Thyroid gland (tissue), 4 donors: Measurements from ENCODE around the gene RAB3B. TPM values are rescaled to one million over a fixed set of nuclear protein-coding genes. Genes with fewer than 3 reads are reported as not detected.
"Not testable (repeated sequence)": the region's sequence is repeated elsewhere in the genome, so short reads cannot be mapped to it uniquely, and the experiment has no call there.

Experiments used
- DNase-seq, 2 donors: peaks; one replicate each; pipeline ENCODE4 v3.0.0-alpha.2; 2019
- H3K27ac ChIP-seq, 3 donors: fragments of 200-600 bp; sonication (generic); 1 replicate in 2 of 3; 2 replicates in 1 of 3; pipeline ENCODE4 v1.5.1; 2016 to 2019; ENCODE audit warnings: mild to moderate bottlenecking in 1 of 3, moderate library complexity in 1 of 3
- H3K27me3 ChIP-seq: fragments of 200-600 bp; sonication (generic); one replicate; pipeline ENCODE4 v1.5.1; 2019
- H3K36me3 ChIP-seq, 2 donors: fragments of 200-600 bp; sonication (generic); one replicate each; pipeline ENCODE4 v1.5.1; 2016 to 2019
- H3K4me1 ChIP-seq, 2 donors: fragments of 200-600 bp; sonication (generic); one replicate each; pipeline ENCODE4 v1.5.1; 2017 to 2019
- H3K4me3 ChIP-seq, 3 donors: fragments of 200-600 bp; sonication (generic); replicated peaks in 1 of 3; 1 replicate in 2 of 3; 2 replicates in 1 of 3; pipeline ENCODE4 v1.5.1; 2016; ENCODE audit warnings: mild to moderate bottlenecking in 1 of 3
- H3K9me3 ChIP-seq: fragments of 200-600 bp; sonication (generic); one replicate; pipeline ENCODE4 v1.5.1; 2017
- POLR2A ChIP-seq, 2 donors: fragments of 450-650 bp; IDR thresholded peaks; one replicate each; pipeline ENCODE4 v1.6.1; 2017; ENCODE audit warnings: antibody characterized with exemption in 2 of 2, mild to moderate bottlenecking in 2 of 2, moderate library complexity in 1 of 2
- WGBS, 2 donors: methylation state at CpG; one replicate each; pipeline ENCODE4 v1.1.5; 2017; 5-methylcytosine and 5-hydroxymethylcytosine counted together
- intact Hi-C: fragments of 100-400 bp; cut with DNase I; formaldehyde crosslinking; loops from one replicate; pipeline ENCODE4 v1.15.1; 2023
- total RNA-seq, 4 donors: library from RNA; depleted of rRNA; stranded (reverse); fragments of >200 nt; gene quantifications; one replicate each; pipeline ENCODE4 v1.2.3, GENCODE V29; 2016
- TF ChIP-seq, protein P1 (sequence below), 6 experiments: fragments of 200-600 bp in 3 of 6; fragments of 450-650 bp in 3 of 6; sonication (generic) in 3 of 6; IDR thresholded peaks; one replicate each; pipeline ENCODE4 v1.5.1; 2016 to 2019; ENCODE audit warnings: antibody characterized with exemption in 6 of 6, mild to moderate bottlenecking in 2 of 6, inconsistent platforms in 1 of 6, moderate library complexity in 1 of 6

The RAB3B gene
- total RNA-seq, 4 donors from 2014 or later: under 0.01 TPM; not detected in 3

DNA sequence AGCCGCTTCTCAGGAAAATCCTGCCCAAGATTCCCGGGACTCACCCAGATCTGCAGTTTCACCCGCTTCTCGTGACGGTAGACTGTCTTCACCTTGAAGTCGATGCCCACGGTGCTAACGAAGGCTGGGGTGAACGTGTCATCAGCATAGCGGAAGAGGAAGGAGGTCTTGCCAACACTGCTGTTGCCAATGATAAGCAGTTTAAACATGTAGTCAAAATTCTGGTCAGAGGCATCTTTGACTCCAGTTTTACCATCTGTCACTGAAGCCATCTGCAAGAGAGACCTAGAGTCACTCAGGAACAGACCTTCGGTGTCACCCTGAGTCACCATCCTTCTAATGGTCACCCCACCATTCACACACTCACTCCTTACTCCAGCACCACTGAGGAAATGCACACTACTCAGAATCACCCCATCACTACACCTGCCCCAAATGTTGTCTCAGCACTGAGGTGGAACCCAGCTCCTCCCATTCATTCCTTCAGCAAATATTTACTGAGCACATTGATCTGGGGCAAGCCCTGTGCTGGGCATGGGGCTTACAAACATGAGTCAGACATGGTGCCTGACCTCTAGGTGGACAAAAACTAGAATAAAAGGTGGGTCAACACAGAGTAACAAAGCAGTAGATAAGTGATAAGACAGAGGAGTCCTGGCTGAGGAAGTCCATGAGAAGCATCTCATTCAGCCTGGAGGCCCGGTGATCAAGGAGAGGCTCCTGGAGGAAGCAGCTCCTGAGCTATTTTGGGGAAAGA lies 13.5 kb downstream of the RAB3B start:
- no peaks in the 10 kb centered on the region for H3K36me3 ChIP-seq
- H3K4me3 ChIP-seq: no peak overlapping the region
- no peaks in the 10 kb centered on the region for H3K27me3 ChIP-seq
- DNase-seq: no peak
- no peak for TF ChIP-seq POLR2A (IDR thresholded peaks at IDR 0.05)
- TF ChIP-seq, protein P1, sequence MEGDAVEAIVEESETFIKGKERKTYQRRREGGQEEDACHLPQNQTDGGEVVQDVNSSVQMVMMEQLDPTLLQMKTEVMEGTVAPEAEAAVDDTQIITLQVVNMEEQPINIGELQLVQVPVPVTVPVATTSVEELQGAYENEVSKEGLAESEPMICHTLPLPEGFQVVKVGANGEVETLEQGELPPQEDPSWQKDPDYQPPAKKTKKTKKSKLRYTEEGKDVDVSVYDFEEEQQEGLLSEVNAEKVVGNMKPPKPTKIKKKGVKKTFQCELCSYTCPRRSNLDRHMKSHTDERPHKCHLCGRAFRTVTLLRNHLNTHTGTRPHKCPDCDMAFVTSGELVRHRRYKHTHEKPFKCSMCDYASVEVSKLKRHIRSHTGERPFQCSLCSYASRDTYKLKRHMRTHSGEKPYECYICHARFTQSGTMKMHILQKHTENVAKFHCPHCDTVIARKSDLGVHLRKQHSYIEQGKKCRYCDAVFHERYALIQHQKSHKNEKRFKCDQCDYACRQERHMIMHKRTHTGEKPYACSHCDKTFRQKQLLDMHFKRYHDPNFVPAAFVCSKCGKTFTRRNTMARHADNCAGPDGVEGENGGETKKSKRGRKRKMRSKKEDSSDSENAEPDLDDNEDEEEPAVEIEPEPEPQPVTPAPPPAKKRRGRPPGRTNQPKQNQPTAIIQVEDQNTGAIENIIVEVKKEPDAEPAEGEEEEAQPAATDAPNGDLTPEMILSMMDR (IDR thresholded peaks at IDR 0.05): no peak
- intact Hi-C loops: no loop called here
- H3K4me1 ChIP-seq: no peaks in the 10 kb centered on the region
- WGBS, 2 donors: 82 to 87% methylated on average over 12 of the region's 12 CpGs
- H3K27ac ChIP-seq: no peak overlapping the region
- H3K9me3 ChIP-seq: no peaks in the 10 kb centered on the region

DNA sequence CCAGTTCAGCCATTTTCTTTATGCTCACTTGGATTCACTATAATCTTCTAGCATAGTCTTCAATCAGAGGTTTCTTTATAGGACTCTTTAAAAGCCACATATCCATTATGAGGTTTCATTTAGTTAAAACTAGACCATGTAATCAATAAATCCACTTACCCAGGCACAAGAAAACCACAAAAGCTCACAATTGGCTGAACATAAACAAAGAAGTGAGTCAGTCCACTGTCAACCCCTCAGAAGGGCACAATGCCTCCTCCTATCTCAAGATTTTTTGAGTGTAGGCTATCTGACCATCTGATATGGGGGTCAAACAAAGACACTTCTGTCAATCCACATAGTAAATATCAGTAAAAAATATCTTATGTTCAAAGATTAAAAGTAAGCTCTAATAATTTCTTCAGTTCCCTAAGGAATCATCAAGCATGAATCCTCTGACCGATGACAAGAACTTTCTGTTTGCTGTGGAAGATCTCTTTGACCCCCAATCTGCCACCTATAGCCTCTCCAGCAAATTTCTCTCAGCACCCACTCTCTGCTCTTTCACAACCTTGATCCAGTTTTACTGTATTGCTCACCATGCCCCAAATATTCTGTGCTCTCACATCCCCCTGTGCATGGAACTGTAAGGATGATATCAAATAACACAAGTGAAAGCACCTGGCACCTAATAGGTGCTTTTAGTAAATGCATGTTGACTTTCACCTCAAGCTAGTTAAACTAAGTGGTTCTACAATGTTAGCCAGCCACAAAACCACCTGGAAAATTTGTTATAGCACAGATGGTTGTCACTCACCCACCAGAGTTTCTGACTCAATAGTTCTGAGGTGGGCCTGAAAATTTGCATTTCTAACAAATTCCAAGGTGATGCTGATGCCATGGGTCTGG lies 16.7 kb downstream of the RAB3B start:
- no peaks in the 10 kb centered on the region for H3K9me3 ChIP-seq
- 79 to 85% methylated on average over 1 of the region's 1 CpG for WGBS, 2 donors
- no peak overlapping the region for H3K4me3 ChIP-seq
- no peaks in the 10 kb centered on the region for H3K4me1 ChIP-seq
- H3K36me3 ChIP-seq: no peaks in the 10 kb centered on the region
- TF ChIP-seq POLR2A (IDR thresholded peaks at IDR 0.05): no peak
- TF ChIP-seq, protein P1 (IDR thresholded peaks at IDR 0.05): no peak
- intact Hi-C loops: no loop called here
- no peak overlapping the region for H3K27ac ChIP-seq
- H3K27me3 ChIP-seq: no peaks in the 10 kb centered on the region
- DNase-seq: no peak

DNA sequence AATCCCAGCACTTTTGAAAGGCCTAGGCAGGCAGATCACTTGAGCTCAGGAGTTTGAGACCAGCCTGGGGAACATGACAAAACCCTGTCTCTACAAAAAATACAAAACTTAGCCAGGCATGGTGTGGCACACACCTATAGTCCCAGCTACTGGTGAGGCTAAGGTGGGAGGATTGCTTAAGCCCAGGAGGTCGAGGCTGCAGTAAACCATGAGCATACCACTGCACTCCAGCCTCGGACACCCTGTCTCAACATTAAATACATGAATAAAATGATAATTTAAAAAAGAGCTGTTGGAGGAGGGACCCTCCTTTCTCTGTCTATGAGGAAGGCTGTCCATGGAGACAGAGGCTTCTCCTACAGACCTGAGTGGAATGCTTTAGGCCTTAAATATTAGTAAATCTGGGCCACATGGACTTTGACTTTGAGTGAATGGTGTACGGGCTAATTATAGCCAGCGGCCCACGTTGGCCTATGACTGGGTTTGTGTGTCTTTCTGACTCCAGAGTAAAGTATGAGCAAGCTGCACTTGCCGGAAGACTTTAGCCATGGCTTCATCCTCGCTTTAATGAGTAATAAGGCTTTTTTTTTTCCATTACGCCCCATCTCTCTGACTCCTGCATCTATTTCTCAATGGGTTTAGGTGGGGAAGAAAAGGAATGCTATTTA lies 21.3 kb downstream of the RAB3B start:
- Histone ChIP-seq H3K27me3 (no peaks in the 10 kb centered on the region), H3K4me3 (no peak overlapping the region), H3K36me3 (no peaks in the 10 kb centered on the region), H3K4me1 (no peaks in the 10 kb centered on the region), H3K27ac (no peak overlapping the region), H3K9me3 (no peaks in the 10 kb centered on the region)
- intact Hi-C loops: no loop called here
- 83 to 89% methylated on average over 8 of the region's 8 CpGs for WGBS, 2 donors
- no peak for DNase-seq
- TF ChIP-seq POLR2A (IDR thresholded peaks at IDR 0.05): no peak
- TF ChIP-seq, protein P1 (IDR thresholded peaks at IDR 0.05): no peak

DNA sequence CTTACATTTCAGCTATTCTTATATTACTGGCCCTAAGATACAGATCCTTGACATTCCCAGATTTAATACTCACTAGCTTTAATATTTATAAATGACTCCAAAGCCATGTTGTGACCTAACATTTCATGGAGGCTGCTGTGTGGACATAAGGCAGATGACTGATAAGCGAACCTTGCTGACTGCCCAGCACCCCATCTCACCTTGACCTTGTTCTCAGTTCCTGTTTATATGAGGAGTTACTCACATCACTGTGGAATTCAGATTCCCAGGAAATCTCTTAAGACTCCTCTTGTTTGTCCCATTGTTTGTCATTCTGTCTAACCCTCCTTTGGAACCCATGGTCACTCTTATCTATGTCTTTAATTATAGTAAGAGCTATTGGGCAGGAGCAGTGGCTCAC lies 21.9 kb downstream of the RAB3B start:
- no peak for DNase-seq
- intact Hi-C loops: no loop called here
- Histone ChIP-seq H3K4me1 (no peaks in the 10 kb centered on the region), H3K36me3 (no peaks in the 10 kb centered on the region), H3K4me3 (no peak overlapping the region), H3K9me3 (no peaks in the 10 kb centered on the region), H3K27ac (no peak overlapping the region), H3K27me3 (no peaks in the 10 kb centered on the region)
- WGBS, 2 donors: 82 to 90% methylated on average over 1 of the region's 1 CpG
- TF ChIP-seq, protein P1 (IDR thresholded peaks at IDR 0.05): no peak
- no peak for TF ChIP-seq POLR2A (IDR thresholded peaks at IDR 0.05)

DNA sequence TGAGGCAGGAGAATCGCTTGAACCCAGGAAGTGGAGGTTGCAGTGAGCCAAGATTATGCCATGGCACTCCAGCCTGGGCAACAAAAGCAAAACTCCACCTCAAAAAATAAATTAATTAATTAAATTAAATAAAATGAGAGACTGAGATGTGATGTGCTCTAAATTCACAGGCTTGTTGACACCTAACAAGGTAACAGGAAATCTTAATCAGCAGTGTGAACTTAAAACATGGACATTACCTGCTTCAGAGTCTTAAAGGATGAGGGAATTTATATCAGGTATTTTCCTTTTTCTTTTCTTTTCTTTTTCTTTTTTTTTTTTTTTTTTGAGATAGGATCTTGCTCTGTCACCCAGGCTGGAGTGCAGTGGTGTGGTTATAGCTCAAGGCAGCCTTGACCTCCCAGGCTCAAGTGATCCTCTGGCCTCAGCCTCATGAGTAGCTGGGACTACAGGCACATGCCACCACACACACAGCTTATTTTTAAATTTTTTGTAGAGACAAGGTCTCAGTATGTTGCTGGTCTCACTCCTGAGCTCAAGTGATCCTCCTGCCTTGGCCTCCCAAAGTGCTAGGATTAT lies 23.2 kb downstream of the RAB3B start:
- DNase-seq, H3K4me3 ChIP-seq, H3K36me3 ChIP-seq, H3K9me3 ChIP-seq, intact Hi-C loops, H3K27me3 ChIP-seq, H3K4me1 ChIP-seq, H3K27ac ChIP-seq: not testable (repeated sequence)
- 94 to 96% methylated on average over 1 of the region's 1 CpG for WGBS, 2 donors
